Left lobe of liver (tissue), 2 donors: ENCODE data around the gene ATXN7L2. TPM values are rescaled to one million over a fixed set of nuclear protein-coding genes. Genes with fewer than 3 reads are reported as not detected.
A peak's percentile ranks its signal among the peaks of the same experiment; 100 is the strongest.

Experiments used
- ATAC-seq: fragments of 200-7000 bp; cut with Tn5 transposase; one replicate; pipeline ENCODE4 v1.9.1; 2020; ENCODE audit warnings: mild to moderate bottlenecking, moderate library complexity
- DNase-seq: peaks from one replicate; pipeline ENCODE4 v3.0.0-alpha.2; 2020; ENCODE audit warnings: low spot score
- total RNA-seq: library from RNA; stranded (reverse); gene quantifications from one replicate; pipeline ENCODE4 v1.2.1, GENCODE V29; 2021
- donor health status: DM: no; HTN: no; CAD: no; lungs with moderate emphysema.
- donor health status: DM: no; HTN: yes; CAD: no.

The ATXN7L2 gene
- total RNA-seq, 1 donor from 2014 or later: 4.3 TPM

- no peak for DNase-seq
- no peak for ATAC-seq
Measured at GRCh38 chr1:109522026-109522425, 38.3 kb downstream of the ATXN7L2 start.

GRCh38 chr1:109523706-109524105 is 40.0 kb downstream of the ATXN7L2 start:
- ATAC-seq (no peak), DNase-seq (no peak)

- no peak for ATAC-seq
- no peak for DNase-seq
Measured at GRCh38 chr1:109527098-109527811, 43.5 kb downstream of the ATXN7L2 start.

DNA sequence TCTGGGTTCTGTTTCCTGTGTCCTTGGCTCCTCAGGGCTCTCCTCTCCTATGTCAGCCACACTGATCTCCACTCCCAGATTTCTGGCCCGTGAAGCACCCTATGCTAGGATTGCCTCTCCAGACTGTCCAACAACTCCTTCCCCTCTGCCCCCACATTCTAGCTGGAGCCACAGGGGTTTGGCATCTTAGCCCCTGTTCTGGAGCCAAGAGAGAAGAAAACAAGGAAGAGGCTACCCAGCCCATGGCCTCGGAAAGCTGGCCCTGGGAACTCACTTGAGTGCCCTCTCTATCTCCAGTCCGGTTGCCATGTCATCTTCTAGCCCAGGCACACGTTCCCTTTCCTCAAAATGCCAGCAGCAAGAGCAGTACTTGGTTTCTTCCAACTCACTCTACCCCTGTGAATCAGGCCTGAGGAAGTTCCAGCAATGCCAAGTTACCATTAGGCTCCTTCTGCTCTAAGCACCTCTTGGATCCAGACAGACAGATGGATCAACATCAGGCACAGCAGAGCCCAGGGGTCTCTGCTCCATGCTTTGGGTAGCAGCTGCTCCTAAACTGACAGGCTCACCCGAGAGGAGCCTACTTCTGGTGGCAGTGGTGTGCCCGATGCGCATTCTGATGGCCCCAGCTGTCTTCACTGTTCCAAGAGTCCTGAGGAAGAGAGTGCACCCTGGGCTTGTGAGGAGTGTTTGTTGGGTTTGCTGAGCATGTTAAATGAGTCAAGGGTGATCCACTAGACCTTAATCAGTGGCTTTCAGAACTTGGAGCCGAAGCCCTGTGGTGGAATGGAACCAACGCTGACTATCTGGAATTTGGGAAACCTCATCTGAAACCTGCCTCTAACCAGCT is 44.4 kb downstream of the ATXN7L2 start:
- ATAC-seq (no peak), DNase-seq (no peak)

- no peak for DNase-seq
- no peak for ATAC-seq
Measured at GRCh38 chr1:109528712-109529111, 45.0 kb downstream of the ATXN7L2 start.

- no peak for DNase-seq
- no peak for ATAC-seq
Measured at GRCh38 chr1:109529881-109530456, 46.3 kb downstream of the ATXN7L2 start.

GRCh38 chr1:109530457-109531087 is 46.9 kb downstream of the ATXN7L2 start:
- no peak for DNase-seq
- ATAC-seq: no peak

GRCh38 chr1:109531380-109531779 is 47.7 kb downstream of the ATXN7L2 start:
- no peak for ATAC-seq
- DNase-seq: peak; percentile 35

GRCh38 chr1:109531826-109532364 is 48.2 kb downstream of the ATXN7L2 start:
- ATAC-seq (no peak), DNase-seq (no peak)

DNA sequence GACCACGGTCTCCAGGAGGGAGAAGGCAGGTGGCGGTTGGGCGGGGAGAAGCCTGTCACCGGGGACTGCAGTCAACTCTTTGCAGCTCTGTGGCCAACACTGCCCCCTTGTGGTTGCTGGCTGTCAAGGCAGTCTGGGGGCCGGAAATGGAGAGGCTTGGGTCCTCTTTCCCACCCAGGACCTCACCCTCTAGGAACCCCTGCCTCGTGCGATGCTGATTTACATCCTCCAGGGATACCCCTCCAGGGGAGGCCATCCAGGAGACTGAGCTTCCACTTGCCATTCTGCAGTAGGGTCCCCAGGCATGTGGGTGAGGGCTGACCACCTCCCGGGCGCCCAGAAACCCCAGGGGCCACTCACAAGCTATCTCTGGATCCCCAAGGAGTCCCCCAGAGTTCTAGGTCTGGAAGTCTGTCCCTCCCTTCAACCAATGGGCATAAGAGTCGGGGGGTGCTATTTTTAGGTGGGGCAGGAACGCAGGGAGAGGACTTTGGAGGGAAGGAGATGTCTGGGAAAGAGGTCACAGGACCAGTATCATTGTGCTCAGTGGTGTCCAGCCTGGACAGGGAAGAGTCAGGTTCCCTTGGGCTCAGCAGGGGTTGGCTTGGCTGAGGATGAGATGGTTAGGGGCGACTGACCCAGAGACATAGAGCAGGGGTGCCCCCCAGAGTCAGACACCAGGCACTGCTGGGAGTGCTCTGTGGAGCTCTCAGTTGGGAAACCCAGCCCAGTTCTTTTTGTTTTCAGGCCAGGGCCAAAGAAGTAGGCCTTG is 48.8 kb downstream of the ATXN7L2 start:
- ATAC-seq: peak; percentile 96

GRCh38 chr1:109534307-109534858 is 50.7 kb downstream of the ATXN7L2 start:
- no peak for ATAC-seq
- DNase-seq: no peak

More for the DNA sequence above, 48.8 kb downstream of the ATXN7L2 start:
- peak; percentile 80 for DNase-seq

DNA sequence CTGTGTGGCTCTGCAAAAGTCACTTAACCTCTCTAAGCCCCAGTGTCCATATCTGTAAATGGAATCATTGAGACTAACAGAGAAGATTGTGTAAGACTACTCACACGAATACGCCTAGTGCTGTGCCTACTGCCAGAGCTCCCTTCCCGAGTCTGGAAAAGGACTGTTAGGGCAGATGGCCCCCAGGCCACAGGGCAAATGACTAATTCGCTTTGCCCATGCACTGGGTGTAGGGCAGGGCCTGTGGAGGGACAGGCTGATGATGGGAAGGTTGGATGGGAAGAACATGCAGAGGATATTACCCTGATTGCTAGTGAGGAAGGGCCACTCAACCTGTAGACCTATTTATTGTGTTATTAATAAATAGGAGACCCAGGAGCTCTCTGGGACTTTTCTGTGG is 51.8 kb downstream of the ATXN7L2 start:
- ATAC-seq (no peak), DNase-seq (peak; percentile 26)

GRCh38 chr1:109535971-109536491 is 52.3 kb downstream of the ATXN7L2 start:
- DNase-seq: peak; percentile 26
- ATAC-seq: no peak

DNA sequence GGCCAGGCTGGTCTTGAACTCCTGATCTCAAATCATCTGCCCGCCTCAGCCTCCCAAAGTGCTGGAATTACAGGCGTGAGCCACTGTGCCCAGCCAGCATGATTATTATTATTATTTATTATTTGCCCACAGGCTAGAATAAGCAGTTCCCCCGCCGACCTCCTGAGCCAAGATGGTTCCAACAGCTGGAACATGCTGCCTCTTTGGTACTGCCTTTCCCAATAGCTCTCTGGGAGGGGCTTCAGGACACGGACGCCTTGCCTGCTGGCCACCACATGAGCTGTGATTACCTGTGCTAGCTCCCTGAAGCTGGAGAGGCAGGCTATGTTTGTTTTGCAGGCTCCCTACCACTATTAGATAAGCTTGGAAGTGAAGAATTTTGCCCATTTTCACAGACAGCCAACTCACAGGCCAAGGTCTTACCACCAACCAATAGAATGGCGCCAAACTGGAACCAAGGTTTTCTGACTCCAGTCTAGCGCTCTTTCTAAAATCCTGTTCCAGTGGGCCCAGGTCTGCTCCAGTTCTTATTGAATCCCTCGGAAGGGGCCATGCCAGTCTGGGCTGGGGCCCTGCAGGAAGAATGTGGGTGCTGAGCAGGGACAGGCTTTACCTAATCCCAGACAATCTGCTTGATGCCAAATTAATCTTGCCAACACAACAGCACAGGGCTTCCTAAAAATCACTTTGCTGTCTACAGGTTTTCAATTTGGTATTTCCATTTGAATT is 53.9 kb downstream of the ATXN7L2 start:
- DNase-seq: peak; percentile 27
- no peak for ATAC-seq

- ATAC-seq: no peak
- peak; percentile 33 for DNase-seq
Measured at GRCh38 chr1:109538827-109539555, 55.3 kb downstream of the ATXN7L2 start.

DNA sequence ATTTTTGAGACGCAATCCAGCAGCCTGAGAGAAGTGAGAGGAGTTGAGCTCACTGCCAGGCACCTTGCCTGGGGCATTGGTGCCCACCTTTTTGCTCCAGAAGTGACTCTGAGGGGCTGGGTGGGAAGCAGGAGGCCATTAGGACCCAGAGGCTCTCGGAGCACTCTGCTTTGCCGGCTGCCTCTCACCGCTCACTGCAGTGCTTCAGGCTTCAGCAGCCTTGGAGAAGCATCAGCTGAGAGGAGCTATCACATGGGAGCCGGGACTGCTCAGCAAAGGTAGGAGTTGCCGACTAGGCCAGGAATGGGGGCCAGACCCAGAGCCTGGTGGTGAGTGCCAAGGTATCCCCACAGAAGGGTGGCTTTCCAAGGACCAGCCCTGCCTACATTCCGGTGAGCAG is 56.0 kb downstream of the ATXN7L2 start, which contains the start of gene GPR61:
GPR61 (plus strand) TSS at position 197 of the 400 bp plus-strand sequence. CDS start 3,151 bp downstream, outside the sequence.
- peak; percentile 19 for DNase-seq
- no peak for ATAC-seq

GRCh38 chr1:109541102-109541501 is 57.4 kb downstream of the ATXN7L2 start:
- DNase-seq: peak; percentile 34
- peak; percentile 16 for ATAC-seq
